HG03066 (cell line): ENCODE results near the gene KCNQ1.

Source experiments
- ATAC-seq: cut with Tn5 transposase; IDR thresholded peaks from one replicate; pipeline ENCODE4 v1.9.1; 2021; ENCODE audit warnings: low read depth; ENCODE audit not compliant: unreplicated experiment

The KCNQ1 gene

DNA sequence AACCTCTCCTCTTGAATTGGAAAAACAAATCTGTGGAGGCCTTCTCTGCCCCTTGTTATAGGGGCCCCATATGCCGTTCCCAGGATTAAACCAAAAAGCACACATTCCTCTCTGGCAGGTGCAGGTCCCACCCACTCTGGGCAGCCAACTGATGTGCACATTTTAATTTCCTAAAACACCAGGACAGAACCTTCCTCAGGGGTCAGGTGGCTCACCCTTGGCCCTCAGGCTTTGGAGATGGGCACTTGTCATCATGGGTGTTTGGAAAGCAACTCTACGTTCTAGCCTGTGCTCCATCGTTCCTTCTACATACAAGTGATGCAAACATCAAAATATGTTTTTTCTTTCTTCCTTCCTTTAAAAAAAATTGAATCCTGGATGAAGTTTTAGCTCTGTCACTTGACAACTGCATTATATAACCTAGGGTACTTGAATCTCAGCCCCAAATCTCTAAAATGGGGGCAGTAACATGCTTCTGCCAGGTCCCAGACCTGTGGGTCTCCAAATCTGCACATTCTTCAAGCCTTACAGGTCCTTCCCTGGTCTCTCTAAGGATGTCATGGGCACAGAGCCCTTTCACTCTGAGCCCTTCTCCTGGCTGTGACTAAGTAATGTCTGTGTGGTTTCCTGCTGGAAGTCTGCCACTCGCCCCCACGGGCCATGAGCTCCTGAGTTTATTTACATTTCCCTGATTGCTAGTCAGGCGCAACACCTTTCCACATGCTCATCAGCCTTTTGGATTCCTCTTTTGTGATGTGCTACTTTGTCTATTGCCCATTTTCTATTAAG is 211.2 kb downstream of the KCNQ1 start:
- no peak for ATAC-seq

DNA sequence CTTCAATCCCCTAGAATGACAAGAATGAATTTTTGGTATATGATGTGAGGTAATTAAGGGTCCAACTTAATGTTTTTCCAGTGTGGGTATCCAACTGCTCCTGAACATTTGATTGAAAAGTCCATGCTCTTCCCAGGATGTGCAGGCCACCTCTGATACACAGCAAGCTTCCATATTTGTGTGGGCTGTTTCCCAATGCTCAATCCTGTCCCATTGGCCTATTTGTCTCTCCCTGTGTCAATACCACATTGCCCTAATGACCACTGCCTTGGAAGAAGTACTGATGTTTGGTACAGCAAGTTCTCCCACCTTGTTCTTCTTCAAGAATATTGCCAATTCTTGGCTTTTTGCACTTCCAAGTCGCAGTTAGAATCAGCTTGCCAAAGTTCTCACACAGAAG is 212.1 kb downstream of the KCNQ1 start:
- ATAC-seq, result no peak

DNA sequence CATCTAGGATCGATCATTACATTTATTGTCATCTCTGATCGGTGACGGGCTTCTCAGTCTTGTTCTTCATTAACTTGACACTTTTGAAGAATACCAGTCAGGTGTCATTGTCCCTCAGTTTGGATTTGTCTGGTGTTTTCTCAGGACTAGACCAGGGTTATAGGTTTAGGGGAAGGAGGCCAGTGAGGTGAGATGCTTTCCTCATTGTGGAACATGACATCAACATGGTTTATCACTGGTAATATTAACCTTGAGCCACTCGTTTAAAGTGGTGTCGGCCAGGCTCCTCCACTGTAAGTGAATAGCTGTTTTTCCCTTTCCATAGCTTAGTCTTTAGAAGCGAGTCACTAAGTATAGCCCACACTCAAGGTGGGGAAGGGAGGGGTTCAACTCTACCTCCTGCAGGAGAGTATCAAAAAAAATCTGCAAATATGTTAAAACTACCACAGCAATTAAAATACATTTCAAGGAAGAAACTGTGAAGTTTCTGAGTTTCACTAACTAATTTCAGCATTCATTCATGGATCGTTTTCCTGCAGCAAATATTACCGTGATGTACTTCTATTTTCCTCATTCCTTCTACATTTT is 213.0 kb downstream of the KCNQ1 start:
- no peak for ATAC-seq

DNA sequence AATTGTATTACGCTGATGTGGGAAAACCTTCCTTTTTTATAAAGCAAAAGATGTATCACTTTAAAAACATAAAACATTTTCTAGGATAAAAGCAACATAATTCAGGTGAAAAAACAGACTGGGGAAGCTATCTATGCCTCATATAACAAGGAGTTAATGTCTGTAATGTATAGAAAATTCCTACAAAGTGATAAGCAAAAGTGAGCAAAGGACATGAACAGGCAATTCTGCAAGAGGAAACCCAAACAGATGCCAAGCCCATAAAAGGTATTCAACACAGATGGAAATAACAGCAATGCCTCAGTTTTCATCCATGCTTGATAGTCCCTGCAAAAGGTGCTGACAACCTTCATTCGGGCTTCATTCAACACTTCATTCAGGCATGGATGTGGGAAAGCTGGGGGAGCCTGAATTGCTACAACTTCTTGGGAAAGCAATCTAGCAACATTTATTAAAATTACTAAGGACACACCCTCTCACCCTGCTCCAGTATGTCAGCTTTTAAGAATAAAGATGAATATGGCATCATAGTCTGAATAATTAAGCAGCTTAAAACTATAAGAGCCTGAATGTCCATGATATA is 215.6 kb downstream of the KCNQ1 start:
- ATAC-seq, result no peak

DNA sequence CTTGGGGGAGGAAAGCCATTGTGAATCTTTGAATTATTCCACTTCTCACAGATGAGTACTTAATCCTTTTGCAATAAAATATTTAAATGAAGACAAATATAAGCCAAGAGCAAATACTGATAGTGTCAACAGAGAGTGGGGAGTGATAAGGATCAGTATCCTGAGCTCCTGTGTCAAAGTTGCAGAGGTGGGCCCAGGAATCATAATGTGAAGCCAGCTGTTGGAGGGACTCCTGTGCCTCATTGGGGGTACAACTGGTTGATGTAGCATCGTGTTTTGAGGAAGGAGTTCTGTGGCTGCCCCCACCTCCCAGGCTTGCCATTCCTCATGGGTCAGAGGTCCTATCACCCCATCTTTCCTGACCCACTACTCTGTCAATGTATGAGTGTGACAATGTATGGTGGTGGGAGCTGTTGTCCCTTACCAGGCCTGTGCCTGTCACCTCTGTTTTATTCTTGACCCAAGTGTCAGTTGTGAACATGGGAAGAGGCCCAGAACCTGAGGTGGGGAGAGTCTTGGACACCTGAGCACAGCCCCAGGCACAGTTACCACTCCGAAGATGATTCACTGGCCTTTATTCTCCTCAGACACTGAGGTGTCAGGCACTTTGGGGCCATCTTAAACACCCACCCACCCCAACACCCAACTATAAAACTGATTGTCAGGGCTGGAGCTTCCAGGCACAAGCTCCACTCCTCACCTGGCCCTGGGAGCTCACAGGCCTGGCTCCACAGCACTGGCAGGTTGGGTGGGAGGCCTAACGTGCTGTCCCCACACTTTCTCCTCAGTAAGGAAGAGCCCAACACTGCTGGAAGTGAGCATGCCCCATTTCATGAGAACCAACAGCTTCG is 216.6 kb downstream of the KCNQ1 start:
- no peak for ATAC-seq

DNA sequence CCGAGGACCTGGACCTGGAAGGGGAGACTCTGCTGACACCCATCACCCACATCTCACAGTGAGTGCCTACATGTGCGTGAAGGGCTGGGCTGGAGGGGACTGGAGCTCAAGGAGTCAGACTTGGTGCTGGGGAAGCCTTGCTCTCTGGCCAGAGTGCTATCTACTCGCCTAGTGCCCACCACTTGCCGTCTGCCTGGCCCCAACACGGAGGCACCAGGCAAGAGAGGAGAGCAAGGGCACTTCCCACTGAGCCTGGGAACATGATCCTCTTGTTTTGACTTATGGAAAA is 217.2 kb downstream of the KCNQ1 start:
- no peak for ATAC-seq

DNA sequence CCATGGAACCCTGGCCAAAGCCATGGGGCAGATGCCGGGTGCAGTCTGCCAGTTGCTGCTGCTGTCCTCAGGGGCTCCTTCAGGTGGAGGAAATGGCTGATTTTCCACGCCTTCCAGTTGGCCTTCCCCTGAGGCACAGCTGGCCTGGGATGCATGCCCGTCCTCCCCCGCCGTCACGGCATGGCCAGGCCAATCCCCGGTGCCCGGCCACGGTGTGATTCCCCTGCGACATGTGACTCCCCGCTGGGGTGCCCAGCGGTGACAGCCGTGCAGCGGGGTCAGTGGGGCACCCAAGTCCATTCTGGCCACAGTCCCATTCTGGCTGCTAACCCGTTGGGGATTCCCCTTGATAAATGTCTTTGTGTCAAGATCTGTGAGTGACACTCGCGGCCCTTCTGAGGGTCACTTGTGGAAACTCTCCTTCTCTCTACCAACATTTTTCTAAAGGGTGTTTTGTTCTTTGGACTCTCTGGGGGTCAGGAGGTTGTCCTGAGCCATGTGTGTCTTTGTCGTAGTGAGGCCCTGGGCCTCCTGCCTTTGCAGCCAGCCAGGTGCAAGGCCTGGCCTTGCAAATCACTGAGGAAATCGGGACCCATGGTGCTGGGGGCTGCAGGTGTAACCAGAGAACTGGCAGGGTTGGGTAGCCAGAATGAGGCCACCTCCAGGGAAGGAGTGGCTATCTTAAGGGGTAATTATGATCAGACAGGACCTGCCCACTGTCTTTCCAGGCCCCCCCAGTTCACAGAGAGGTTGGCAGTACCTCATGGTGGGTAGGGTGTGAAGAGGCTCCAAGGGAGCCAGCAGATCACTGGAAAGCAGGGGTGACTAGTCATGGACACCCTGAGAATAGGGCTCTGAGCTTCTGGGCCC is 217.9 kb downstream of the KCNQ1 start:
- ATAC-seq, result no peak

DNA sequence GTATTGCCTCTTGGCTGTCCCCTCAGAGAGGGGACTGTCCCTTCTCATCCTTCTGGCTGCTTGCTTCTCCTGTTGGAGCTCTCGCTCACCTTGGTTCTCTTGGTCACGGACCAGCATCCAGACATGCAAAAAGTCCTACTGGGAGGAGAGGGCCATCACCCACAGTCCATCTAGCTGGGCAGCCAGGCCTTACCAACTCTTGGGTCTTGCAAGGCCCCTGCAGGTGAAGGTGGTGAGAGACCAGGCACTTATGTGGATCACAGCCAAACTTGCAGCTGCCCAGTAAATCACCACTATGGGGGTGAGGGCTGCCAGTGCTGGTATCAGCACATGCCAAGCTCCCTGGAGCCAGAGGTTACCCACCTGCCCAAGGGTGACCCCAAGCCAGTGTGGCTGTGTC is 218.7 kb downstream of the KCNQ1 start:
- no peak for ATAC-seq

DNA sequence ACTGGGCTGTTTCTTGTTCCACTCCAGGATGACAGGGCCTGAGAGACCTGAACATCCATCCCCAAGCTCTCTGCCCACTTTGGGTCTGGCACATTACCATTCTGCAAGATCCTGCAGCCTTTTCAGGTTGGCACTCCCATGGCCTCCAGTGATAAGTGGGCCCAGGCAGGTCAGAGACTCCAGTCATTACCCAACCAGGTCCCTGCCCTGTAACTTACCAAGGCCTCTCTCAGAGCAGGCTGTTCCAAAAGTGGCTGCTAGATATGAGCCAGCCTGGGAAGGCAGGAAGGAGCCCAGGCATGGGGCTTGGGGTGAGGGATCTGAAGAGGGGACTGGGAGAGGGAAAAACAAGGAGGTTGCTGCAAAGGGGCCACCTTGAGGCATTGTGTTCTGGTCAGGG is 219.1 kb downstream of the KCNQ1 start:
- ATAC-seq, result no peak

DNA sequence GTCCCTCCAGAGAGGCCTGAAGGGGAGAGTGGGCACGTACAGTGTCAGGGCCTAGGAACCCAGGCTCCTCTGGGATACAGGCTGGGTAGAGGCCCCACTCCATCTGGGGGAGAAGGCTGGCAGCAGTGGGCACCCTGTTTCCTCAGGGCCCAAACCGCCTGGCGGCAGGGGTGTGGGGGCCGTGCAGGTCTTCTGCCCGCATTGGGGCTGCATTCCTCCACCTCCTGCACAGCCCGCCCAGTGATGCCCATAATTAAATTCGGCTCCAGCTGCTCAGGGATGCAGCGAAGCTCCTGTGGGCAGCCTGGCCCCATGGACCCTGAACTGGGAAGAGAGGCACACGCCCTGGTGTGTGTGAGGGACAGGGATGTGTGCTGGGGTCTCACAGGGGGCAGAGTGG is 219.6 kb downstream of the KCNQ1 start:
- ATAC-seq, result no peak

DNA sequence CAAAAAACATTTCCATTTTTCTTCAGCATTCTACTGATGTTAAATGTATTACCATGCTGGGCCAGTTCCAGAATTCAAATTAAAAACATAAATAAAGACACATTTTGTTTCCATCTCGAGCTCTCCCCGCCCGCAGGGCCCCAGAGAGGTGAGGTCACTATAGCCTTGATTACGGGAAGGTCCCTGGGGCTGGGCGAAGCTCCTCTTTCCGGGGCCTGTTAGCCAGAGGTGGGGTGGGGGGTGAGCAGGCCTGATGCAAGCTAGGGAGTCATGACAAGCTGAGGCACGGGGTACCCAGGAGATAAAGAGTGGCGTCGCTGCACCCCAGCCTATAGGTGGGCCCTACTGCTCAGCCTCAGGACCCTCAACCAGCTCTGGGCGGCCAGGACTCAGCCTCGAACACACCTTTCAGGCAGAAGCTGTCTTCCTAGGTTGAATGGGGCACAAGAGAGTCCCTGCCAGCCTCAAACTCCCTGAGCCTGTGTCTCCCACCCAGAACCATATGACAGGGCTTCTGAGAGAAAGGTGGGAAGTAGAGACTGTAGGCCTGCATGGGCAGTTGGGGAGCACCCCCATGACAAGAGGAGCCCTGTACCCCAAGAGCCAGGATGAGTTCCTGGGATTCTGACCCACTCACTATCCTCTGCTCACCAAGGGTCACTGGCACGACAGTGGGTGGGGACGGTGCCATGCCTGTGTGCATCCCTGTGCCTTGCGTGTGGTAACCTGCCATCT is 220.2 kb downstream of the KCNQ1 start:
- ATAC-seq, result no peak

DNA sequence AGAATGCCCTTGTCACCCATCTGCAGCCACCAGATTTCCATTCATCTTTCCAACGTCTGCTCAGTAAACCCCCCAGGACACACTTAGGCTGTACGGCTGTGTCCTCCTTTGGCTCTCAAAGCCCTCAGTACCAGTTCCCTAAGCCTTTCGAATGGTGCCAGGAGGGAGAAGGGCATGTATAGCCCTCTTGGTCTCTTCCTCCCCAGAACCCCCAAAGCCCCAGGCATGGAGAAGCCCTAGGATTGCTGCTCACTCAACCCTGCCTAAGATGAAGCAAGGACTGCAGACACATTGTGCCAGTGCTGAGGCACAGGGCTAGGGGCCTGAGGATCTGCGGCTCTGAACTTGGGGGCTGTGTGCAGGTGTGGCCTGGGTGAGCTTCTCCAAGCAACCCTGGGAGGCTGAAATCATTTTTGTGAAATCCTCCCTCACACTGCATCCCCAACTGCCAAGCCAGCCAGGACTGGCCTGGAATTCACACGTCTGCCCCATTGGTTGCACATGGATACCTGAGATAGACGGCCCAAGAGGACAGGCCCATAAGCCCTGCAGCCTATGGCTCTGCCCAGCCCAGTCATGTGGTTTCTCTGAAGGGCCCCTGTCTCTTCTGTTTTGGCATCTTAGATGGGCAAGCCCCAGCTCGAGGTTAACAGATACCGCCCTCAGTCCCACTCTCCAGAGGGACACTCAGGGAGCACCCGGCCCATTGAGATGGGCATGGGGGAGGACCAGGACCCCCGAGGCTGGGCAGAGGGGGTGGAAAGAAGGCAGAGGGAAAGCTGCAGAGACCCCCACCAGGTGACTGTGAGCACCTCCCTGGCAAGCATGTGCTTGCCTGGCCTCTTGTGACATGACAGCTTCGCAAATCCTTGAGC is 221.0 kb downstream of the KCNQ1 start:
- no peak for ATAC-seq

DNA sequence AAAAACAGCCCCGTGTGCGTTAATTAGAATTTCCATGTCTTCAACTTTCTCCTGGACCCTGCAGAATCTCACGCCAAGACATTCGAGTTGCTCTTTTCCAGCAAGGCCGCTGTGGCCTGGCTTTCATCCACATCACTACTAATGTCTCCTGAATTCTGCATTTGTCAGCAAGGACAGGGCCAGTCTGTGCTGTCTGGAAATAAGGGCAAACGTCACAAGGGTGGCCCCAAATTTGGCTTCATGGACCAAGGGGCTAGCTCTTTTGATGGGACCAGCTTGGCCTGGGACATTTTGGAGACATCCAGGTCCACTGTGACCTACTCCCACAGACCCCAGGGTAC is 221.6 kb downstream of the KCNQ1 start:
- no peak for ATAC-seq

DNA sequence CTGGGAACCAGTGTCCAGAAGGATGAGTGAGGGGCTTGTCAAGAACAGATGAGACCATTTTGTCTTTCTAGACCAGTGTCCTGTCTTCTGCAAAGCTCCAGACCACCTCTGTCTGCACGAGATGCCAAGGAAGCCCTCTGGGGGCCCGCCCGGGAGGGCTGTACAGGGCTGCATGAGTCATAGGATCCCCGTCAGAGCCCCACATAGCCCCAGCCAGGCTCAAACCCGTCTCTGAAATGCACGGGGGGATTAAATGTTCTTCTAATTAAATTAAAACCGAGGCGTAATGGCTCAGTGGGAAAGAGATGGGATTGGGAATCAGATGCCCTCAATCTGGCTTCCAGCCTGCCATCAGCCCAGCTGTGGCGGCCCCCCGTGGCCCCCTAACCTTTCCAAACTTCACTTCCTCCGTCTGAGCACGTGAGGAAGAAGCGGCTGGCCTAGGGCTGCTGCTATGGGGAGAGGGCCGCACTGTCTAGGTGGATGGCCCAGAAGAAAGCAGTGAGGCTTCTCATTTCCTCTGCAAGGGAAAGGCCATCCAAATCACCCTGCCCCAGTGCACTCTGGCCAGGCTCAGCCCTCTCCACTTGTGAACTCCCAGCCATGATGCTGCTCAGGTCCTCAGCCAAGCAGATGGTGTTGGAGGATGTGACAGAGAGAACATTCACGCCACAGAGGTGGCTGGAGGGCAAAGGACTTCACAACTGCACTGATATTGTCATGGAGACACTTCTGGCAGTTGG is 222.2 kb downstream of the KCNQ1 start:
- no peak for ATAC-seq

DNA sequence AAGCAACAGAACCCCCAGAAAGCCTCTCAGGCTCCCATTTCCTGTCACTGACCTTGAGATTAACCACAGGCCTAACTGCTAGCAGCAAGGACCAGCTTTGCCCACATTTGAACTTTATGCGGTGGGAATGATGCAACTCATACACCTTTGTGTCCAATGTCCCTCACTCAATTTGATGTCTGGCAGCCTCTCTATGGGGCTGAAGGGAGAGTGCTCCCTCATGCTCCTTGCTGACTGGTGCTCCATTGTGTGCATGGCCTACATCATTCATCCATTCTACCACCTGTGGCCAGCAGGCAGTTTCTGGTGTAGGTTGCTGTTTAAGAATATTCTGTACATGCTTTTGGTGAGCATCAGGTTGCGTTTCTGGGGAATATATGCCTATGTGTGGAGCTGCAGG is 223.1 kb downstream of the KCNQ1 start:
- no peak for ATAC-seq

DNA sequence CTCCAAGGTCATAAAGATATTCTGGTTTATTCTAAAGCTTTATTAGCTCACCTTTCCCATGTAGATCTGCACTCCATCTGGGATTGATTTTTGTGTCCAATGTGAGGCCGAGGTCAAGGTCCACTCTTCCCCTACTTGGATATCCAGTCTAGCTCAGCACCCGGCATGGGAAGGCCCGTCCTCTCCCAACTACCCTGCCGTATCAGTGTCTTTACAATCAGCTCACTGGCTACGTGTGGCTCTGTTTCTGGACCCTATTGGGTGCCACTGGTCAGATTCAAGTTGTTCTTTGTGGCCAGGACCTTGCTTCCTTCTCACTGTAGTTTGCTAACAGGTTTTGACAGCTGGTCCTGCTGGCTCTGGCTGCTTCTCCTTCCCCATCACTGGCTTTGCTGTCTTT is 224.1 kb downstream of the KCNQ1 start:
- ATAC-seq, result no peak

DNA sequence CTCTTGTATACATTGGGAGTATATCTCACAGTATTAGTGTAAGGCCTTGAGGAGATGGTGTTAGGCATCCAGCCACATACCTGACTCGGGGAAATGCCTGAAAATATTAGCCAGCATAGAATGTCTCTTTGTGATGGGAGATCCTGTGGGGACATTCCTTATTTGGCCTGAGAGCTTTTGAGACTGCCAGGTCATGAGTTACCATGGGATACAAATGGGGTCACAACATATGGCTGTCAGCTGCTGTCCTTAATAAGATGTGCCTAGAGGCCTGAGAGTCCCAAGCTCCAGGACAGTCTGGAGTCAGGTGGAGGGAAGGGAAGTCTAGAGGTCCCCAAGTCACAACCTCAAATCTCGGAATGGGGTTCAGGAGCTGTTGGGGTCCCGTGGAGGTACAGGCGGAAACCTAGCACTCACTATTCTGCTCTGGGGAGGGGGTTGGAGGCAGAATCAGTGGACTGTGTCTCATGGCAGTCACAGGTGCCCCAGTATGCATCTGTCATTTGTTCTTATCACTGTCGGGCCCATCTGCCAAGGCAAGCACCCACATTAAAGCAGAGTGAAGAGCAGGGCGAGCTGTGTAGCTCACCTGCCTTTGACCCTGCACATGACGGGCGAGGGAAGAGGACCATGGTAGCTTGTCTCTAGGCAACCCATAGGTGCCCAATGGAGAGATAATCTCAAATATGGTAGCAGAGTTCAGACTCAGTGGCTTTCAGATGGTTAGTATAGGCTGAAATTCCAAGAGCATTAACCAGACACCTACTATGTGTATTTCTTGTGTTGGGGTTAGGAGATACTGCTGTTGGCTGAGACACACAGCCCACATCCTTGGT is 225.0 kb downstream of the KCNQ1 start:
- ATAC-seq, result no peak
